Pulmonary artery endothelial cell (primary cell): Measurements from ENCODE around the gene CEP295NL. TPM values are rescaled to one million over a fixed set of nuclear protein-coding genes. Genes with fewer than 3 reads are reported as not detected.
"Not testable (repeated sequence)": the region's sequence is repeated elsewhere in the genome, so short reads cannot be mapped to it uniquely, and the experiment has no call there.

Source experiments
- DNase-seq: peaks from one replicate; pipeline ENCODE4 v3.0.0-alpha.2; 2011; ENCODE audit warnings: low read depth, low spot score
- total RNA-seq: library from RNA; depleted of rRNA; stranded (reverse); fragments of >200 nt; gene quantifications from 2 replicates; pipeline ENCODE4 v1.2.3, GENCODE V29; 2014

CEP295NL gene
- total RNA-seq, 1 donor from 2014 or later: 0.73 TPM

GRCh38 chr17:78905541-78905940 is 2.5 kb upstream of the CEP295NL start:
- DNase-seq: no peak

GRCh38 chr17:78905116-78905515 is 2.1 kb upstream of the CEP295NL start:
- no peak for DNase-seq

DNA sequence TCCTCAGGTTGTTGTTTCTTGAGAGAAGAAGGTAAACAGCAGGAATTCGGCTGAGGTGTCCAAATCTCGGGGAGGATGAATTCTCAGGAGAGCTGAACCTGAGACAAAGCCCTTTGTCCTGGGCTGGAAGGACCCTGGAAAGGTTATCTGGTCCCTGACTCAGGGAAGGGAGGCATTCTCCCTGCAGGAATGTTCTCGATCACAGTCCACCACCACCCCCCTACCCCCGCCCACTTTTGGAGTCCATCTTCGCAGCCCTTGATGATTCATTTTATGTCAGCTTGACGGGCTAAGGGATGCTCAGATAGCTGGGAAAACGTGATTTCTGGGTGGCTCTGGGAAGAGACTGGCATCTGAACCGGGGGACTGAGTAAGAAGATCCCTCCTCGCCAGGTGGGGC is 1.4 kb upstream of the CEP295NL start:
- DNase-seq: no peak

DNA sequence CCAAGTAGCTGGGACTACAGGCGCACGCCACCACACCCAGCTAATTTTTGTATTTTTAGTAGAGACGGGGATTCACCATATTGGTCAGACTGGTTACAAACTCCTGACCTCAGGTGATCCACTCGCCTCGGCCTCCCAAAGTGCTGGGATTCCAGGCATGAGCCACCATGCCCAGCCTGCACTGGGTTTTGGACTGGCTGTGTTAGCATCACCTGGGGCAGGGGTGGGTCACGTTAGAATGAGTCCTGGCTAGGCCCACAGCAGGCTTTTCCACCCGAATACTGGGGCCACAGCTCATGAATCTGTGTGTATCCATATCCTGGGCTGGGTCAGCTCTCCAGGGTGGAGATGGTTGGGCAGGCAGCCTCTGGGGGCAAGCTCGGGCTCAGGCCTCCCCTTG is 770 bp downstream of the CEP295NL start:
- not testable (repeated sequence) for DNase-seq

DNA sequence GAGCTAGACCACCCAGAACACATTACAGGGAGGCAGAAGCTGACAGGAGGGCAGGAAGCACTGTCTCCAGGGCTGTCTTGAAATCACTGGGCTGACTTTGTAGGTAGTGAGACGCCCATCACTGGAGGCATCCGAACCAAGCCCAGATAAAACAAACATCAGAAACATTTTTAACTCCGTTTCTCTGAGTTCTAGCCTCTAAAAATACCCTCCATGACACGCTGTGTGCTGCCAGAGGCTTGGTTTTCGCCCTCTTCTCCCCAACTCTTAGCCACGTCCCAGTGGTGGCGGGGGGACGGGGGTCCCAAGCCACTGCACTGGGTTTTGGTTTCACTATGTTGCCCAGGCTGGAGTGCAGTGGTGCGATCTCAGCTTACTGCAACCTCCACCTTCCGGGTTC is 1.2 kb downstream of the CEP295NL start:
- DNase-seq: no peak

DNA sequence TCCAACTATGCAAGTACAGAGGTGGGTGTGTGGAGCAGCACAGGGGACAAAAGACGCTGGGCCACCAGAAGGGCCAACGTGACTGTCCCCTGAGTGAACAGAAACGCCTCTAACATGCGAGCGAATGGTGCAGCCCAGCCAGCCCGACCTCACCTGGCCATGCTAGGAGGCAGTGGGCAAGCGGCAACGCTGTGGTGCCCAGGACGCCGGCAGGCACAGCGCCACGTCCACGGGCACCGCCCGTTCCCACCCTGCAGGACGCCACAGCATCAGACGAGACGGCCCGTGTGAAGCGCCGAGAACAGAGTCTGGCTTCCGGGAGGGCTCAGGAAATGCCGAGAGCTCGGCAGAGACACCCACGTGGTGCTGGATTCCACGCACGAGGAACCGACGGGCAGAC is 2.2 kb downstream of the CEP295NL start:
- DNase-seq: no peak

DNA sequence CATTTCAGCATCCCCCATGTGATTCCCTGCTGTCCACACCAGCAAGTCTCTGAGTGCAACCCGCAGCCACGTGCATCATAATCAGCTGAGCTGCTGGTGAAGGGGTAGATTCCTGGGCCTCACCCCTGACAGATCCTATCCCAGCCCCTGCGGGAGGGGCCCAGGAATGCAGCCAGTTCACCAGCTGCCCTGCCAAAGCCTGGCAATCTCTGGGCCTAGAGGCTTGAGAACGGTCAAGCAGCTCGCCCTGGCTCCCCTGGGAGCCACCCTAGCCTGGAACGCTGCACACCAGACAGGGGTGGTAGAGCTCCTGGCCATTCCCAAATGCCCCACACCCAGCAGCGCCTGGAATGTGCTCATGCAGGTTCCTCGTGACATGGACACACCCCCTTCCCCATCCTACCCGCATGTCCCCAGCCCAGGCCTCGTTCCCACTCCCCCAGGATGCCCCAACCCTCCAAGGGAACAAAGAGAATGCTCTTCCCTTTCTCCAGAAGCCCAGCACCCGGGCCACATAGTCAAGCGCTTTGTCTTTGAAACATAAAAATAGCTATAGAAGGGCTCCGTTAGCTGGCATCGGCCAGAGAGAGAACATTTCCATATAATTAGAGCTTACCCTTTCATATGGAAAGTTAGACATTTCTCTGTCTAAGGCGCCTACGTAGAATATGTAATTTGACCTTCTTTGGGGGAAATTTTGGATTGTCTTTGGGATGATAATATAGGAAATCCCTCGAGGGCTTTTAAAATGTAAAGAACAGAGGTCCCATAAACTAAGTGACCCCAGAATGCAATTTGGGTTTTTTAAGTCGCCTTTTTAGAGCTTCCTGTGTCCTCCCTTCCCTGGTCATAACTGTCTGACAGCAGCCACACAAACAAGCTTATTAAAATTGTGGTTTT is 3.4 kb downstream of the CEP295NL start:
- DNase-seq: no peak

DNA sequence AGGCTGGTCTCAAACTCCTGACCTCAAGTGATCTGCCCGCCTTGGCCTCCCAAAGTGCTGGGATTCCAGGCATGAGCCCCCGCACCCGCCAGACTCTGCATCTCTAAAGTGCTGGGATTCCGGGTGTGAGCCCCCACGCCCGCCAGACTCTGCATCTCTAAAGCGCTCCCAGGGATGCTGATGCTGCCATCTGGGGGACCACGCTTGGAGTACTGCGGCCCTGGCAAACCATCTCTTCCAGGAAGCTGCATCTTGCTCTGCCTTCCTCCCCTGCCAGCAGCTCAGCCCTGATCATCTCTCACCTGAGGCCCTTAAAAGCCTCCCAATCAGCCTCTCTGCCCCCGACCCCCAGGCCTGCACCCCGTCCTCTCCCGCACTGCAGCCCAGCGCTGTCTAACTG is 4.1 kb downstream of the CEP295NL start:
- DNase-seq: no peak

DNA sequence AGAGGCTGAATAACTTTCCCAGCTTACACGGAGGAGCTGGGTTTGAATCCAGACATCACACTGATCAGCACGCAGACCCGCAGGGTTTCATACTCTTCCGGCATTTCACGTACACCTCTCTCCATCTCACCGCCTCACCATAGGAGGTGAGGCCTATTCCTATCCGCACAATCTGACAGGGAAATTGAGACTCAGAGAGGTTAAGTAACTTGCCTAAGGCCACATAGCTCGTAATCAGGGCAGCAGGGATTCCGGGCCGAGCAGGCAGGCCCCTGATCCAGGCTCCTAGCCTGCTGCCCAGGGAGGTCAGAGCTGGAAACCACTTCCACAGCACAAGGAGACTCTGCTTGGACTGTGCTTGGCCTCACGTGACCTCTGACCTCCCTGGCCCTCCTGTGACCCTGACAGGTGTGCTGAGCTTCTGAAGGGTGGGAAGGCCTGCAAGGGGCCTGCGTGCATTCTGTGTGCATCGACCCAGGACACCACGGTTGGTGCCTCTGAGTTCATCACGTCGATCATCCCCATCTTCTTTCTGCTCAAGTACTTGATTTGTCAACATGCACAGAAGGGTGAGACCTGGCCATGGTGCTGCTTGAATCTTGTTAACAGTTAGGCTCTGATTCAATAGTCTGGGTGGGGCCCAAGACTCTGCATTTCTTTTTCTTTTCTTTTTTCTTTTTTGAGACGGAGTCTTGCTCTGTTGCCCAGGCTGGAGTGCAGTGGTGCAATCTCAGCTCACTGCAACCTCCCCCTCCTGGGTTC is 4.7 kb downstream of the CEP295NL start:
- no peak for DNase-seq

- no peak for DNase-seq
These were observed 5.3 kb downstream of the CEP295NL start for GRCh38 chr17:78897664-78898047.

GRCh38 chr17:78896834-78897663 is 6.0 kb downstream of the CEP295NL start:
- DNase-seq: no peak

GRCh38 chr17:78896091-78896833 is 6.7 kb downstream of the CEP295NL start:
- no peak for DNase-seq

DNA sequence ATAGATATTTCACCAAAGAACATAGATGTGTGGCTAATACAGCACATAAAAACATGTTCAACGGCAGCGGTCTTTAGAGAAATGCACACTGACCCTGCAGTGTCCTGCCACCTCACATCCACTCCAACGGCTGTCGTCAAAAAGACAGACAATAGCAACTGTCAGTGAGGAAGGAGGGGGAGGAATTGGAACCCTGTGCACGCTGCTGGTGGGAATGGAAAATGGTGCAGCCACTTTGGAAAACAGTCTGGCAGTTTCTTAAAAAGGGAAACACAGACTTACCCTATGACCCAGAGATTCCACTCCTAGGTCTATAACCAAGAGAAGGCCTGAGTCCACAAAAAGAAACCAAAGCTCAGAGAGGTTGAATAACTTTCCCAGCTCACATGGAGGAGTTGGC is 7.7 kb downstream of the CEP295NL start:
- no peak for DNase-seq

- no peak for DNase-seq
These were observed 9.3 kb downstream of the CEP295NL start for GRCh38 chr17:78893684-78894083.

DNA sequence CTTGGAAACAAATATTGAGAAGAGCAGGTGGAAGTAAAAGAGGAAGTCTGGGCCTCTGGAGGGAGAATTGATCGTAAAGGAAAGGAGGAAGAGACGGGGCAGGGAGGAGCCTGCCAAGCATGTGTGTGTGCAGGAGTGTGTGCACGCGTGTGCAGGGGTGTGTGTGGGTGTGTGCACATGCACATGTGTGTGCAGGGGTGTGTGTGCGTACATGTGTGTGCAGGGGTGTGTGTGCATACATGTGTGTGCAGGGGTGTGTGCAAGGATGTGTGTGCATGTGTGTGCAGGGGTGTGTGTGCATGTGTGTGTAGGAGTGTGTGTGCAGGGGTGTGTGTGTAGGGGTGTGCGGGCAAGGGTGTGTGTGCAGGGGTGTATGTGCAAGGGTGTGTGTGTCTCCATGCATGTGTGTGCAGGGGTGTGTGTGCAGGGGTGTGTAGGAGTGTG is 10.0 kb downstream of the CEP295NL start:
- DNase-seq: no peak

GRCh38 chr17:78892520-78892919 is 10.5 kb downstream of the CEP295NL start:
- no peak for DNase-seq

DNA sequence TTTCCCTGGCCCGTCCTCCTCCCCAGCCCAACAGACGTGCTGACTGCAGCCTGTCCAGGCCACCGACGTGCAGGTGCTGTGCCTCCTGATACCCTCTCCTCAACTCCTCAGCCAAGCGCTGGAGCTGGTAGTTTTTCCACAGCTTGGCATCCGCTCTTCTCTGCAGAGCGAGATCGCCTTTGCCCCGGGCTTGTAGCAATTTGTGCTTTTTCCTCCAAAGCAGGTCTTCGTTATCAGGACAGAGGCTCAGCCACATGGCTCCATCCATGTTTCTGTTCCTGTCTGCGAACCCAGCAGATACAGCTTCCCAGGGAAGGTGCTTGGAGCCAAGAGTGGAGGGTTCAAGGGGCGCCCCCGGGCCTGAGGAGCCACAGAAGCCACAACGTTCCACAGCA is 10.9 kb downstream of the CEP295NL start:
- DNase-seq: no peak

GRCh38 chr17:78891406-78892061 is 11.5 kb downstream of the CEP295NL start:
- DNase-seq: no peak

GRCh38 chr17:78890498-78890897 is 12.5 kb downstream of the CEP295NL start:
- no peak for DNase-seq

GRCh38 chr17:78890096-78890495 is 12.9 kb downstream of the CEP295NL start:
- DNase-seq: not testable (repeated sequence)
